ENCODE data around the gene RARRES2. TPM values are rescaled to one million over a fixed set of nuclear protein-coding genes. Genes with fewer than 3 reads are reported as not detected.
"Not testable (repeated sequence)": the region's sequence is repeated elsewhere in the genome, so short reads cannot be mapped to it uniquely, and the experiment has no call there.

The RARRES2 gene
- not detected for total RNA-seq

DNA sequence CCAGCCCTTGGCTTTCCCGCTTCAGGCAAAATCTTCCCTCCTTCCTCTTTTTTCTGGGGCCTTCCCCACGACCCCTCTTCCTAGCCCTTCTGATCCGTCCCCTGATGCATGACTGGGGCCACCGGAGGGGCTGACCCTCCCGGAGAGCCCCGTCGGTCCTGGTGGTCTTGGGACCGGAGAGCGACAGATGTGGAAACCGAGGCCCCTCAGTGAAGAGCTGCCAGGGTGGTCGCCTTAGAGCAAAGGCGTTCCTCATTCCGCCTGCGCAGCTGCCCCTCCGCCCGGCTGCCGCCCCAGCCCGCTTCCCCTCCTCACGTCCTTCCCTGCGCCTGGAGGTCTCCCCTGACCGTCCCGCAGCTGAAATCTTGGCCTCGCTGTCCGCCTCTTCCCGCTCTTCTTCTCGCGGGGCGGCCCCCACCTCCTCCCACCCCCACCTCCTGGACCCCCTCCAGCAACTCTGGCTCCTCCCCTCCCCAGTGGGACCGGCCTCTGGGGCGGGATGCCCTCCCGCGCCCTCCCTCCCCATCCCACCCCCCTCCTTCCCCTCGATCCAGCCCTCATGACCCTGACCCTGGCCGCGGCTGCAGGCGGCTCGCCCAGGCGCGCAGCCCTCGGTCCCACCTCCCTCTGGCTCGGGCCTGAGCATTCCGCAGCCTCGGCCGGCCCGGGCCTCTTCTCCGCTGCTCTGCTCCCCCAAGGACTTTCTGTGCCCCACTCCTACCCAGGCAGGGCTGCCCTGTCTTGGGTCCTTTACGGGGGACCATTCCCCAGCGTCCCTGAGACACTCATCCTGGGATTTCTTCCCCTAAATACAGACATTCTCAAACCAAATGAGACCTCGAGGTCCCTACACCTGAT is at the start of gene RARRES2:
Gene RARRES2 (minus strand): TSS at position 367 of the 858 bp plus-strand sequence. CDS start 1,020 bp downstream, outside the sequence.
- no peaks in the 10 kb centered on the region for H3K36me3 Mint-ChIP-seq
- DNase-seq (no peak), ATAC-seq (no peak)
- no peaks in the 10 kb centered on the region for H3K9me3 Mint-ChIP-seq (ENCODE audit: low read depth)
- H3K27ac Mint-ChIP-seq = no peak within 1 kb of the TSS
- CTCF ChIA-PET = no interaction called here
- peaks cover 47% of the 10 kb centered on the region for H3K27me3 Mint-ChIP-seq
- peaks cover 8% of the 10 kb centered on the region for H3K4me1 Mint-ChIP-seq
- H3K4me3 Mint-ChIP-seq = no peak within 1 kb of the TSS

DNA sequence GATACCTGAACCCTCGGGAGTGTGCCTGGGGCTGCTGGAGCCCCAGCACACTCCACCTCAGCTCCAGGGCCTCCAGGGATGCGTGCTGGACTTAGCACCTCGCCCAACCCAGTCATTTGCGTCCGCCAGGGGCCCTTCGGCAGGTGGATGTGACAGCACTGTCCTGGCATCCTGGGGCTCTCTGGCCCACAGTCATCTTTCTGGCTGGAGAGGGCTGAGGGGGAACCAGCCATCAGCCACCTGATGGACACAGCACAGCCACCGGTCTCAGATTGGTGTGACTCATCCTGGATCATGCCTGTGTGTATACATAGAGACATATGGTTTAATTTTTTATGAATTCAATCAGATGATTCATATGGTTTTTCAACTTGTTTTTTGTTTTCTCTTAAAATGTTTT is 48.8 kb upstream of the RARRES2 start:
- no peaks in the 10 kb centered on the region for H3K9me3 Mint-ChIP-seq (ENCODE audit: low read depth)
- no peak overlapping the region for H3K4me3 Mint-ChIP-seq
- no peak overlapping the region for H3K27ac Mint-ChIP-seq
- ATAC-seq (no peak), DNase-seq (no peak)
- no peaks in the 10 kb centered on the region for H3K27me3 Mint-ChIP-seq
- peaks cover 2% of the 10 kb centered on the region for H3K4me1 Mint-ChIP-seq
- H3K36me3 Mint-ChIP-seq = peaks cover 5% of the 10 kb centered on the region
- CTCF ChIA-PET = no interaction called here

DNA sequence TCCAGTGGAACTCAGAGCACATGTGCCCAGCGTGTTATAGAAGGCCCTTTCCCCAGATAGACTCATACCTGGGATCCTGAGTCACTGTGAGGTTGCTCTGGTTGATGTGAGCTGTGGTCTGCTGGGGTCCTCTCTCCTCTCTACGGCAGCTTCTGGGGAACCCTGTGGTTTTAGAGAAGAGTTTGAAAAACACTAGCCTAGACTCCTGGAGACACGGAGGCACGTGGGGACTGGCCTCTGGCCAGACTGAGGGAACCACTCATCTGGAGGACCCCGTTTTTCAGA is 48.0 kb upstream of the RARRES2 start:
- CTCF ChIA-PET = no interaction called here
- no peaks in the 10 kb centered on the region for H3K9me3 Mint-ChIP-seq (ENCODE audit: low read depth)
- H3K4me1 Mint-ChIP-seq = peaks cover 2% of the 10 kb centered on the region
- no peak for ATAC-seq
- no peaks in the 10 kb centered on the region for H3K27me3 Mint-ChIP-seq
- H3K36me3 Mint-ChIP-seq = peaks cover 5% of the 10 kb centered on the region
- no peak overlapping the region for H3K4me3 Mint-ChIP-seq
- DNase-seq = no peak
- H3K27ac Mint-ChIP-seq = no peak overlapping the region

DNA sequence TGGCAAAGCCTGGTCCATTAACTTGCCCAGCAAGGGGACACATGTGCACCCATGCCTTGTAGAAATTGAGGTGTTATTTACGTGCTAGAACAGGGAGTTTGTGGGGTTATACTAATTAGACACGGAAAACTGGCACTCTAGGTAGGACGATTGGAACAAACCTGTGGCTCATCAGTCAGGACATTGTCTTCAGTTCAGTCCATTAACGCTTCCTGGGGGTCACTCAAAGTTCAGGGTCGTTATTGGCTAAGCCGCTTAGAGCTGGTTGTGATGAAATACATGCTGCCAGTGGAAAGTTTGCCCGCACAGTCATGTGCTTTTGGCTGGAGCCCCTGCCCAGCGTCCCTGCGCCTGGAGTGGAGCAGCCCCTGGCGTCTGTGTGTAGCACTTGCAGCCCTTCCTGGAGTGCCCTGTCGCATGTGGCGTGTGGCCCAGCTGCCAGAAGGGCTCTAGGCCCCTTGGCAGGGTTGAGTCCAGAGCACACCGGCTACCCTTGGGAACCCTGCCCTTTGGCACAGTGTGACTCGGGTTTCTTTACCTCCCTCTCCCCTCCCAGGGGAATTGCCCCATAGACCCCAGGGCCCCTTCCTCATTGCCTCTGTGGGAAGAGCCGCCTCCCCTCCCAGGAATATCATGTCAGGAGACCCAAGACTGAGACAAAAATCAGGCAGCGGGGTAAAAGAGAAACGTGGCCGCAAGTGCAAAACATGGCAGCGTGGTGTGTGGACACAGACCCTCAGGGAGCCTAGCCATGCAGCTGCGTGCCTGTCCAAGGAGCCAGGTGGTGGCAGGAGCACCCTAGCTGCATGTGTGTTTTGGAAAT is 47.5 kb upstream of the RARRES2 start:
- CTCF ChIA-PET = interaction anchor here (0.9 to 1.8 kb wide), 4 partner anchors 11 to 63 kb away, joined by 3 to 4 read pairs (median 4); no protein-coding TSS in a partner anchor
- ATAC-seq (no peak), DNase-seq (no peak)
- no peaks in the 10 kb centered on the region for H3K27me3 Mint-ChIP-seq
- peaks cover 5% of the 10 kb centered on the region for H3K36me3 Mint-ChIP-seq
- no peak overlapping the region for H3K4me3 Mint-ChIP-seq
- no peaks in the 10 kb centered on the region for H3K4me1 Mint-ChIP-seq
- H3K27ac Mint-ChIP-seq = no peak overlapping the region
- no peaks in the 10 kb centered on the region for H3K9me3 Mint-ChIP-seq (ENCODE audit: low read depth)

DNA sequence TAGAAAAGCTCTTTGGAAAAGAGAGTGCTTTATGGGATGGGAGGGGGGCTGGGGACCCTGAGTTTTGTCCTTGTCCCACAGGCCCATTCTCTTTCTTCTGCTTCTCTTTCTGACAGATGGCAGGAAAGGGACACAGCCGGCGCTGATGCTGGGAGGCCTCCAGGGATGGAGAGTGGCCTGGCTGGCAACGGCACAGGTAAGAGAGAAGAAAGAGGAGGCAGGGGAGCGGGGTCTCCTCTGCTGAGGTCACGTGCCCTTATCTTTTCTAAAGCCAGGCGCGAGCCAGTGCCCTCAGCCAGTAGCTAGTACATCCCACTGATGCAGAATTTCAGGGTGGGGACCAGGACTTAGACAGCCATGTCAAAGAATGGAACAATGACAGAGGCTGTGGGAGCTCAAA is 46.9 kb upstream of the RARRES2 start:
- H3K27me3 Mint-ChIP-seq = no peaks in the 10 kb centered on the region
- DNase-seq = no peak

DNA sequence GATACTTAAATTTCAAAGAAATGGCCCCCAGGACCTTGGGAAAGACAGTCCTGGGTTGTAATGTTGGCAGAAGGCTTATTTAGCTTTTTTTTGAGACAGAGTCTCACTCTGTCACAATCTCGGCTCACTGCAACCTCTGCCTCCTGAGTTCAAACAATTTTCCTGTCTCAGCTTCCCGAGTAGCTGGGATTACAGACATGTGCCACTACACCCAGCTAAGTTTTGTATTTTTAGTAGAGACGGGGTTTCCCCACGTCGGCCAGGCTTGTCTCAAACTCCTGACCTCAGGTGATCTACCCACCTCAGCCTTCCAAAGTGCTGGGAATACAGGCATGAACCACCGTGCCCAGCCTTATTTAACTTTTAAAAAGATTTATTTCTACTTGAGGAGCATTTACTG is 44.5 kb upstream of the RARRES2 start:
- not testable (repeated sequence) for H3K27me3 Mint-ChIP-seq; ATAC-seq; DNase-seq; H3K27ac Mint-ChIP-seq; H3K36me3 Mint-ChIP-seq; H3K9me3 Mint-ChIP-seq (ENCODE audit: low read depth); H3K4me1 Mint-ChIP-seq; H3K4me3 Mint-ChIP-seq
- CTCF ChIA-PET = interaction anchor here (1.3 to 2.4 kb wide), 3 partner anchors 18 to 36 kb away, joined by 3 to 9 read pairs (median 7); no protein-coding TSS in a partner anchor

More for the DNA sequence above, 46.9 kb upstream of the RARRES2 start:
- peaks cover 5% of the 10 kb centered on the region for H3K36me3 Mint-ChIP-seq
- H3K9me3 Mint-ChIP-seq (ENCODE audit: low read depth) = no peaks in the 10 kb centered on the region
- no peaks in the 10 kb centered on the region for H3K4me1 Mint-ChIP-seq
- ATAC-seq = no peak
- CTCF ChIA-PET = interaction anchor here (0.9 to 1.8 kb wide), 4 partner anchors 11 to 62 kb away, joined by 3 to 4 read pairs (median 4); no protein-coding TSS in a partner anchor
- H3K27ac Mint-ChIP-seq = no peak overlapping the region
- no peak overlapping the region for H3K4me3 Mint-ChIP-seq

DNA sequence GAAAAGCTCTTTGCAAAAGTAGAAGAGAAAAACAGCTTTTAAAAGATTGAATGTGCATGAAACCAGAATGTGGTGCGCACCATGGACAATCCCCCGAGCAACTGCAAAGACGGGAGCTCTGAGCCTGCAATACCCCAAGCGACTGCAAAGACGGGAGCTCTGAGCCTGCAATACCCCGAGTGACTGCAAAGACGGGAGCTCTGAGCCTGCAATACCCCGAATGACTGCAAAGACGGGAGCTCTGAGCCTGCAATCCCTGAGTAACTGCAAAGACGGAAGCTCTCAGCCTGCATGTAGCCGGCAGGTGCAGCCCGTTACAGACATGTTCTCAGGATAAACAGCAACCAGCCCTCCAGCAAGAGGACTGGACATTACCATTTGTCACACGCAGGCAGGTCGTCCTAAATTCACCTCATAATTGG is 43.9 kb upstream of the RARRES2 start:
- peaks cover 8% of the 10 kb centered on the region for H3K4me1 Mint-ChIP-seq
- DNase-seq (no peak), ATAC-seq (no peak)
- peaks cover under 1% of the 10 kb centered on the region for H3K36me3 Mint-ChIP-seq
- no peak overlapping the region for H3K4me3 Mint-ChIP-seq
- H3K9me3 Mint-ChIP-seq (ENCODE audit: low read depth) = no peaks in the 10 kb centered on the region
- CTCF ChIA-PET = interaction anchor here (1.3 to 2.4 kb wide), 3 partner anchors 19 to 36 kb away, joined by 3 to 9 read pairs (median 7); no protein-coding TSS in a partner anchor
- H3K27ac Mint-ChIP-seq = no peak overlapping the region
- H3K27me3 Mint-ChIP-seq = no peaks in the 10 kb centered on the region

DNA sequence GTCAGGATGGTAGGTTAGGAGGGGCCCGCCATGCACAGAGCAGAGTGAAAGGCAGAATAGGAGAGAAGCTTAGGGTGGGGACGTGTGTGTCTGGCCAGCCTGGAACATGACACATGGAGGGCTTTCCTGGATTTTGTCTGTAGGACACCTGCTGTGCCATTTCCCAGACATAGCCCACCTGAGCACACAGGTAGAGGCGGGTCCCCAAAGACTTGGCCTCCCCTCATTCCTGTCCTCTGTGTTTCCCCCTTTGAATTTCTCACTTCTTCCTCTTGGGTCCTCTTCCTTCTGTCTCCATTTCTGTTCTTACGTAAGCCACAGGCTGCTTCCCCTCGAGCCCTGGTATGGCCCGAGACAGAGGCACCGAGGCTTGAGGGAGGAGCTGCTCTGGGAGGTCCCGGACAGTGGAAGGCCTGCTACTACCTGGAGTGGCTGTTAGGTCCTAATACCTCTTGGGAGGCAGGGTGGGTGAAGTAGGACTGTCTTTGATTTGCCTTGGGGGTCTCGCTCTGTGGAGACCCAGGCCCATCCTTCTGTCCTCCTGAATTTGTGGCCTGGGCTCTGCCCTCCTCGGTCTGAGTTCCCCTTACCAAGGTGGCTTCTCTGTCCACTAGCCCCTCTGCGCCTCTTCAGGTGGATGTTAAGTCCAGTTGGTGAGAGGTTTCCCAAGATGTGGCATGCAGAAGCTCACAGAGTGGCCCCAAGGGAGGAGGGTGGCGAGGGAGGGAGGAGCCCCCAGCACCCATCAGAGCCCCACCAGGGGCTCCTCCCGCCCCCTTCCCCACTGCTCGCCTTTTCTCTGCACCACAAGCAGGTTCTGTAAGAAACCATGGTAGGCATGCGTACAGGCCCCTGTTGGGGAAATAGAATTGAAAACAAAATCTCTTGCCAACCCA is 43.2 kb upstream of the RARRES2 start:
- Mint-ChIP-seq H3K9me3 (ENCODE audit: low read depth) (no peaks in the 10 kb centered on the region), H3K27me3 (no peaks in the 10 kb centered on the region), H3K27ac (no peak overlapping the region), H3K36me3 (peaks cover 2% of the 10 kb centered on the region), H3K4me3 (no peak overlapping the region), H3K4me1 (peaks cover 15% of the 10 kb centered on the region)
- ATAC-seq = no peak
- DNase-seq = no peak
- CTCF ChIA-PET = interaction anchor here (1.3 to 2.4 kb wide), 3 partner anchors 19 to 37 kb away, joined by 3 to 9 read pairs (median 7); no protein-coding TSS in a partner anchor

DNA sequence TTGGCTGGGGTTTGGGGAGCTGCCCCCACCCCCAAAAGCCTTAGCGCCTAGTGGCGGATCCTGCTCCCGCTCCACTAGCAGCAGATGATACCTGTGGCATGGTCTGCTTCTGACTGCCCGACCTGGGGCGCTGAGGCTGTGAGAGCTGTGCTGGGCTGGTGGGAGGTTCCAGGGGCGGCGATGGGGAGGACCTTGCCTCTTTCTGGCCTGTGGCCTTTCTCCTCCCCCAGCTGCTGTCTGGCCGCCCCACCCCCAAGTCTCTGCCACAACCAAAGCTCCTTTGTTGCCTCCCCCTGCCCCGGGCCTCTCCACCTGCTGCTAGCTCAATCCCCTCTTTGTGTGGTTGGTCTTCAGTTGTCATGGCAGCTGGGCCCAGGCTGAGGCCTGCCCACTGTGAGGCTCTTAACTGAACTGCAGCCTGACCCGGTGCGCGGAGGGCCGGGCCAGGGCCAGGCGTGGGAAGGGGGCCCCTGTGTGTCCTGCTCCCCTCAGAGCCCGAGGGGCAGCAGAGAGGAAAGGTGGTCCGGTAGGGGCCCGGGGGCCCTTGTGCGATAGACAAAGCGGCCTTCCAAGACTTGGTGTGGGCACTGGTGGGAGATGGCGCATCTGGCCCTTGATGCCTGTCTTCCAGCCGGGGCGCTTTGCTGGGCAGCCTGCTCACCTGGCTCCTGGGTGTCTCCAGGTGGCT is 42.4 kb upstream of the RARRES2 start:
- H3K27ac Mint-ChIP-seq = no peak overlapping the region
- peaks cover 15% of the 10 kb centered on the region for H3K4me1 Mint-ChIP-seq
- no peaks in the 10 kb centered on the region for H3K9me3 Mint-ChIP-seq (ENCODE audit: low read depth)
- no peaks in the 10 kb centered on the region for H3K27me3 Mint-ChIP-seq
- no peak for ATAC-seq
- no peak for DNase-seq
- H3K36me3 Mint-ChIP-seq = peaks cover 2% of the 10 kb centered on the region
- H3K4me3 Mint-ChIP-seq = no peak overlapping the region
- CTCF ChIA-PET = no interaction called here

DNA sequence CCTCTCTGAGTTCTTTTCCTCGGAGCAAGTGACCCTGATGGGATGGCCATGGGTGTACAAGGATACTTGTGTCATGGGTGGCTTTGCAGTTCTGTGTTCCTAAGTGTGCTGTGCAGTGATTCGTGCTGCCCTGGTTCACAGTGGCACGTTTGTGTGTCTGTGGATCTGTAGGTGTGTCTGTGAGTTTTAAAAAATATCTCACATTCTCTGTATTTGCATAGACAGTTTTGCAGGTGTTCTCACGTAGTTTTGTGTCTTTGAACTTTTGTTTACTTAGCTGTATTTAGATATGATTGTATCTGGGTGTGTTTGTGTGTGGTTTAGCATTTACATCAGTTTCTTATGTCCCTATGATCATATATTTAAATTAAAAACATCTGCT is 41.4 kb upstream of the RARRES2 start:
- Mint-ChIP-seq H3K4me3 (no peak overlapping the region), H3K9me3 (ENCODE audit: low read depth) (no peaks in the 10 kb centered on the region), H3K27ac (no peak overlapping the region), H3K36me3 (peaks cover 2% of the 10 kb centered on the region), H3K4me1 (peaks cover 21% of the 10 kb centered on the region), H3K27me3 (no peaks in the 10 kb centered on the region)
- no peak for DNase-seq
- CTCF ChIA-PET = interaction anchor here (1.0 kb wide), 1 partner anchor 10 kb away, joined by 3 read pairs; no protein-coding TSS in a partner anchor
- ATAC-seq = no peak

DNA sequence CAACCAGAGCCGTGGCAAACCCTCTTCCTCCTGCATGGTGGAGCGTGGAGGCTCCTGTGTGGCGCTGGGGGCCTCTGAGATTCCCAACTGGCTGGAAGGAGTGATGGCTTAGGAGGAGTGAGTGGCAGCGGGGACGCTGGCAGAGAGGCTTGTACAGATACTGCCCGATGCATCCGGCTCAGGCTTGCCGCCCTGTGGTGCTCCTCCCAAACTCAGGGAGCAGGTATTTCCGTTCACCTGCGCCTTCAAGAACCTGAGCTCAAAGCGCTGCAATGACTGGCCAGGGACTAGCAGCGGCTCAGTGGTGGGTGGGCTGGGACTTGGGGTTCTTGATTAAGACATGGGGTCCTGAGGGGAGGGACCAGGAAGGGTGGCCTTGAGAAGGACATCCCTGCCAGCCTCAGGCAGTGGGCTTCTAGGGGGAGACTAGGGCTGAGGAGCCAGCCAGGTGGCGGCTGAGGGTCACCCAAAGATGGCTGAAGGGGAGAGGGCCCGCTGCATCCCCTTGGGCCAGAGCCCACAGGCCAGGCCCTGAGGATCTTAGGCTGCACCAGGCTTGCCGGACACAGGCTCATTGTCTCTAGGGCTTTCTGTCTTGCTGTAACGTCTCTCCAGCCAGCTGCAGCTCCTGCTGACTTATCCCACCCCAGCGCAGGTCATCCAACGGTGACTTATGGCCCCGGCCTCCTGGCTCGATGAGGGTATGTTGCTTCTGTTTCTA is 40.9 kb upstream of the RARRES2 start:
- Mint-ChIP-seq H3K4me3 (no peak overlapping the region), H3K9me3 (ENCODE audit: low read depth) (no peaks in the 10 kb centered on the region), H3K36me3 (peaks cover 2% of the 10 kb centered on the region), H3K4me1 (peaks cover 25% of the 10 kb centered on the region), H3K27me3 (no peaks in the 10 kb centered on the region), H3K27ac (no peak overlapping the region)
- ATAC-seq (no peak), DNase-seq (no peak)
- CTCF ChIA-PET = interaction anchor here (1.0 kb wide), 1 partner anchor 11 kb away, joined by 3 read pairs; no protein-coding TSS in a partner anchor

DNA sequence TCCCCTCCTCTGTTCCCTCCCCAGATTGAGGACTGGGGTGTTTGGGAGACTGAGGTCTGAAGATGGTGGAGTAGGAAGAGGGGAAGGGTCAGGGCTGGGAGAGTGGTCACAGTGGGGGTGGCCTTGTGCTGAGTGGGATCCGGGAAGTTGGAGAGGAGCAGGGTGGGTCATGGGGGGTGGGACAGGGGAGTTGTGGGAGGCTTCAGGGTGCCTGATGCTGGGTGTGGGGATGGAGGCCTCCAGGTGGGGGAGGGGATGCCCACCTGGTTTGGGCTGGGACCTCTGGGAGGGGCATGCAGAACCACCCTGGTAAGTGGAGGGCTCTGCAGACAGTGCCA is 40.3 kb upstream of the RARRES2 start:
- Mint-ChIP-seq H3K36me3 (peaks cover 2% of the 10 kb centered on the region), H3K9me3 (ENCODE audit: low read depth) (no peaks in the 10 kb centered on the region), H3K27me3 (no peaks in the 10 kb centered on the region), H3K27ac (no peak overlapping the region), H3K4me3 (no peak overlapping the region), H3K4me1 (peaks cover 25% of the 10 kb centered on the region)
- CTCF ChIA-PET = no interaction called here
- ATAC-seq = no peak
- DNase-seq = no peak
